ENCODE measurements around the gene ATG10. TPM values are rescaled to one million over a fixed set of nuclear protein-coding genes. Genes with fewer than 3 reads are reported as not detected.

Gene ATG10
- total and polyA plus RNA-seq, 2 of the 8 experiments (the other 6 are each of a cell fraction or from before 2014, with no cell fraction given) = 3.7 to 8.8 TPM

- no peak for TF ChIP-seq CHD7 (IDR thresholded peaks at IDR 0.05; ENCODE audit: insufficient replicate concordance, low read length)
- TF ChIP-seq RAD21 (IDR thresholded peaks at IDR 0.05 in 1 of 2, conservative IDR thresholded peaks at IDR 0.05 in 1 of 2; ENCODE audit: low read depth in 2 of 2, low read length in 2 of 2) = peak; percentile 98 to 99
- no peak for TF ChIP-seq BACH1 (IDR thresholded peaks at IDR 0.05; ENCODE audit: low read length)
- 0 out of 2 replicates have a peak, but pooled peaks have one; percentile 4 for TF ChIP-seq MAFK (IDR thresholded peaks at IDR 0.05; ENCODE audit: low read depth, low read length)
- TF ChIP-seq NANOG (IDR thresholded peaks at IDR 0.05; ENCODE audit: insufficient read depth, low read depth, low read length, poor library complexity, severe bottlenecking) = peak; percentile 42
- no peak for TF ChIP-seq TCF12 (IDR thresholded peaks at IDR 0.05; ENCODE audit: low read depth, low read length)
- TF ChIP-seq JUND (IDR thresholded peaks at IDR 0.05; ENCODE audit: low read length) = 0 out of 2 replicates have a peak, but pooled peaks have one; percentile 22
- no peak for TF ChIP-seq TAF1 (IDR thresholded peaks at IDR 0.05; ENCODE audit: low read depth, low read length)
Measured at GRCh38 chr5:82225525-82226172, 253.8 kb downstream of the ATG10 start (continued).

All from H1 (cell line).